Activated CD8-positive, alpha-beta memory T cell treated with anti-CD3 and anti-CD28 coated beads, Interleukin-2, amount 50 U/mL, for 24 hours (primary cell): ENCODE results near the gene GRID2.
"Not testable (repeated sequence)": the region's sequence is repeated elsewhere in the genome, so short reads cannot be mapped to it uniquely, and the experiment has no call there.

Experiments
- DNase-seq: peaks from one replicate; pipeline ENCODE4 v3.0.0-alpha.2; 2020; ENCODE audit errors: extremely low read depth

Gene GRID2

GRCh38 chr4:93312299-93312698, 1008.5 kb downstream of the GRID2 start:
- DNase-seq, result no peak

GRCh38 chr4:93313197-93313596, 1009.4 kb downstream of the GRID2 start:
- DNase-seq, result no peak

GRCh38 chr4:93317057-93317456, 1013.3 kb downstream of the GRID2 start:
- no peak for DNase-seq

DNA sequence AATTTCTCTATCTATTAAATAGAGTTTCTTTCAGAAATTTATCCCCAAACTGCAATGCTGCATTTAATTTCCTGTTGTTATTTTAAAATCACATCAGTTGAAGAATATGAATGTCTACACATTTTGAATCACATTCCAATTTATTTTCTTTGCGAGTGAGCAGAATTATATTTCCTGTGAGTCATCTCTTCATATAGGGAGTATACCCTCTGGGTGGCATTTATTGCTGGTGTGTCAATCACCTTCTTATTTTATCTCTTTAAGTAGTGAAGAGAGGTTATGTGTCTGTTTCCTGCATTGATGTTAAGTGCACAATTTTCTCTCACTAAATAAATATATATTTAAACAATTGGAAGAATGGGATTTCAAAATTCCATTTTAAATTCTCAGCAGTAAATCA, 1013.8 kb downstream of the GRID2 start:
- DNase-seq, result no peak

DNA sequence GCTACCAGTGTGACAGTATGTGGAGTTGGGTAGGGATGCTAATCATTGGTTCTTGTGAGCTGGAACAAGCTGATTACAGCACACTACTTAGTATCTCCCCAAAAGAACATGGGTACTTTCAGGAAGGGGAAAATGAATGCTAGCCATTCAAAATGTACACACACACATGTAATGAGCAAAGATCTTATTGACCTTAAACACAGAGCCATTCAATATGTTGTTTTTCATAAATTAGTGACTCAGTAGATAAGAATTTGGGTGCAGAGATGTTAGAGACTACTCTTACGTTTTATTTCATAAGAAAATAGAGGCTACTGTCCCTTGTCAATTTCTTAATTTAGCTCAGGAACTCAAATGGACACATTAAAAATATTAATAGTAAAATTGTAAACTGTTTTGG, 1015.3 kb downstream of the GRID2 start:
- no peak for DNase-seq

GRCh38 chr4:93320356-93320755, 1016.6 kb downstream of the GRID2 start:
- no peak for DNase-seq

DNA sequence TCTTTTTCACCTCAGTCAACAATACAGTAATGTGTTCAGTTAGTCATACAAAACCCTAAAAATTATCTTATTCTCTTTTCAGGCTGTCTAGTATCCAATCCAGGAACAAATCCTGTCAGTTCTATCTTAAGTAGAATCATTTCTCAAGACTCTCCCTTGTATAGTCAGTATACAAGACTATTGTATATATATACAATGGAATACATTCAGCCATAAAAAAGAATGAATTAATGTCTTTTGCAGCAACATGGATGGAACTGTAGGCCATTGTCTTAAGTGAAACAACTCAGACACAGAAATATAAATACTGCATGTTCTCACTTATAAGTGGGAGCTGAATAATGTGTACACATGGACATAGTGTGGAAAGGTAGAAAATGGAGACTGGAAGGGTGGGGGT, 1023.6 kb downstream of the GRID2 start:
- DNase-seq, result no peak

DNA sequence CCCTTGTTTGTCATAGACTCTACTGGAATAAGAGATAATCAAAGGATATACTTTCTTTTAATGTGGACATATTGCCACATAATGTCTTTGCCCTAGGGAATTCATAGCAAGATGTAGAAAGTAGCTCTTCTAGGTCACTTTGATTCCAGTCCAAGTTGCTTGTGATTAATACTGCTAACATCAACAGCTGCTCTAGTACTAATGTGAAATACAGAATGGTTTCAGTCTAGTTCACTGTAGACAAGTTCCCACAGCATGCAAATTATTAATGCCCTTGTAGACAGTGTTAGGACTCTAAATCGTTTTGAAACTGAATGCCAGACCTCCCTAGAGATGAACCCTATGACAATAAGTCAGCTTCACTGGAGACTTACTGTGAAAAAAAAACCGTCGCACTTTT, 1030.2 kb downstream of the GRID2 start:
- no peak for DNase-seq

DNA sequence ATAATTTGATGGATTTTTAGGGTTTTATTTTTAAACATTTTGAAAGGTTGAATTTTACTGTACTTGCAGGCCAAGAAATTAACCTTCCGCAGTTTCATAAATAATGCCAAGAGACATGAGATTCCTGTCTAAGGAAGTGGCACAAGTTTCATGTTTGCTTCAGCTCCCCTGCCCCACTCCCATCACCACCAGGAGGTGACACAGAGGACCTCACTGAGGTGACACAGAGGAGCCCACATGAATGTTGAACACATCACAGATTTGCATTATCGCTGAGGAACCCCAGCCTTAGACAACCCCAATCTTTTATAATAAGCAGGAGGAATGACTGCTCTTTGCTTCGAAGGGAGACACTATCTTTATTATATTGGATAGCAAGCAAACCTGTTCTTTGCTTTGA, 1033.4 kb downstream of the GRID2 start:
- no peak for DNase-seq

DNA sequence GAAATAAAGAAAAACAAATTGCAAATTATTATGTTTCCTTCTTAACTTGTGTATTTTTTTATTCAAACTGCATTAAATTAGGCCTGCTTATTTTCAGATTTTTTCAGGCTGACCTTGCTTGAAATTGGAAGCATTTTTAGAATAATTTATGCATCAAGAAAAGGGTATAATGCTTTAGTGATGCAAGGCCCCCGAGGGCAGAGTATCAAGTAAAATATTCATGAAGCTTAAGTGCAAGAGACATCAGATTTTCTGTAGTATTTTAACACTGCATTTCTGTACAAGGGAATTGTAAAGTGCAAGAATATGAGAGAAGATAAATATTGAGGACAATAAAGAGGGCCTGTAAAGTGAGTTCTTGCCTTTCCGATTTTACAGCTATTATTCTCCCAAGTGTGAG, 1039.0 kb downstream of the GRID2 start:
- no peak for DNase-seq

DNA sequence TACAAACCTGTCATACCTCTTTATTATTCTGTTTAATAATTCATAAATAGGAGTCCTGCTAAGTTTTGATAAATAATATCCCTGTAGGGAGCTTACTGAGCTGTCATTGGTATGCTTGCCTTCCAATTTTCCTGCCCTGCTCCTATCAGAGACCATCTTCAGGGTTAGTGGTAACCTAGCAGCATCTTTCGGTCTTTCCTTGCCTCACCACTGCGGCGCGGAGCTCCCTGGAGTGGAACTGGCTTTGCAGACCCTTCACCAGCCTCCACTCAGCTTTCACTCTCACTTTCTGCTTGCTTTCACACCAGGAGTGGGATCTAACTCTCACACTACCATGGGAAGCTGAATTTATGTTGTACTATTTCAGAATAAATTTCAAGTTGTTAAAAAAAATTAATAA, 1043.1 kb downstream of the GRID2 start:
- DNase-seq, result no peak

DNA sequence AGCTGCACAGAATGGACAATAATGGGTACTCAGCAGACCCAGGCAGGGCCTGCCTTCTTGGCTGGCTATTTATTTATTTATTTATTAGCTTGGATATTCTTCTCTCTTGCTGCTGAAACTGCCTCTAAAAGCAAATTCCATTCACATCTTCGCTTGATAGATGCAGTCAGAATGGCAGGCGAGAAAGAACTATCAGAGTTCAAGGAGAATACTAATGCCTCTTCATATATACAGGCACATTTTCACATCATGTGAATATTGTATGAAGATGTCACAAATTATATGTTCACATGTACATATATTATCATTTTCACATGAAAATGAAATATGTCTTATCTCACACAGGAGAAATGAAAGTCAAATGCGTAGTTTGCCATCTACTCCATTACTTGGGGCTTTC, 1045.1 kb downstream of the GRID2 start:
- no peak for DNase-seq

- no peak for DNase-seq
These were observed 1048.1 kb downstream of the GRID2 start for GRCh38 chr4:93351846-93352245.

GRCh38 chr4:93355411-93355810, 1051.6 kb downstream of the GRID2 start:
- no peak for DNase-seq

DNA sequence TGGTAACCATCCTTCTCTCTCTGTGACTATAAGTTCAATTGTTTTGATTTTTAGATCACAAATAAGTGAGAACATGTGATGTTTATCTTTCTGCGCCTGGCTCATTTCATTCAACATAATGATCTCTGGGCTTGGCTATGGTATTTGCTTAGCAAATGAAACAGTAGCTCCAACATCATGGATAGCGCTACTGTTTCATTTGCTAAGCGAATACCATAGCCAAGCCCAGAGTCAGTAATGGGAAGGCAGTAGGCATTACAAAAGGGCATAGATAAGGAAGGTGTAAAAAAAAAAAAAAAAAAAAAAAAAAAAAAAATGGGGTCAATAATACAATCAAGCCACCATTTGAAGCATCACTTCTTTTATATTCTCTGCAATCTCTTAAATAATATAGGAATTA, 1055.8 kb downstream of the GRID2 start:
- DNase-seq, result no peak

DNA sequence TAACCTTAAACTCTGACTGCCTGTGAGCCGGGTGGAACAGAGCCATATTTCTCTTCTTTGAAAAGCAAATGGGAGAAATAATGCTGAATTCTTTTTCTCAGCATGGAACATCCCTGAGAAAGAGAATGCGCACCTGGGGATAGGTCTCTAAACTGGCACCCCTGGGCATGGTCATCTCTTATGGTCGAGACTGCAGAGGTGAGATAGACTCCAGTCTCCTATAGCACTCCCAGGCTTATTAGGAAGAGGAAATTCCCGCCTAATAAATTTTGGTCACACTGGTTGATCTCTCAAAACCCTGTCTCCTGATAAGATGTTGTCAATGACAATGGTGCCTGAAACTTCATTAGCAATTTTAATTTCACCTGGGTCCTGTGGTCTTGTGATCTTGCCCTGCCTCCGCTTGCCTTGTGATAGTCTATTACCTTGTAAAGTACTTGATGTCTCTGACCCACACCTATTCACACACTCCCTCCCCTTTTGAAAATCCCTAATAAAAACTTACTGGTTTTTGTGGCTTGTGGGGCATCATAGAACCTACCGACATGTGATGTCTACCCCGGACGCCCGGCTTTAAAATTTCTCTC, 1062.5 kb downstream of the GRID2 start:
- not testable (repeated sequence) for DNase-seq

- no peak for DNase-seq
These were observed 1065.2 kb downstream of the GRID2 start for GRCh38 chr4:93368968-93369367.

DNA sequence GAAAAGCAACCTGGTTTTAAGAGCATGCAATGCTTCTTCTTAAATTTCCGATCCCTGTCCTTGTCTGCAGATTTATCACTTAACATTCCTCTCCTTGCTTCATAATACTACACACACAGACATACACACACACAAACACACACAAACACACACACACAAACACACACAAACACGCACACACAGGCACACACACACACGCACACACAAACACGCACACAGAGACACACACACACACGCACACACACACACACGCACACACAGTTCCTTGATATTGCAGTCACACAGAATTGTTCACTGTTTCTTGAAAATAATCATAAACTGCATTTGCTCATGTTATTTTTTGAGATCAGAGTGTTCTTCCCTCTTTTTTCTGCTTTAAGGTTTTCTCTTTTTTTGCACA, 1066.5 kb downstream of the GRID2 start:
- no peak for DNase-seq

DNA sequence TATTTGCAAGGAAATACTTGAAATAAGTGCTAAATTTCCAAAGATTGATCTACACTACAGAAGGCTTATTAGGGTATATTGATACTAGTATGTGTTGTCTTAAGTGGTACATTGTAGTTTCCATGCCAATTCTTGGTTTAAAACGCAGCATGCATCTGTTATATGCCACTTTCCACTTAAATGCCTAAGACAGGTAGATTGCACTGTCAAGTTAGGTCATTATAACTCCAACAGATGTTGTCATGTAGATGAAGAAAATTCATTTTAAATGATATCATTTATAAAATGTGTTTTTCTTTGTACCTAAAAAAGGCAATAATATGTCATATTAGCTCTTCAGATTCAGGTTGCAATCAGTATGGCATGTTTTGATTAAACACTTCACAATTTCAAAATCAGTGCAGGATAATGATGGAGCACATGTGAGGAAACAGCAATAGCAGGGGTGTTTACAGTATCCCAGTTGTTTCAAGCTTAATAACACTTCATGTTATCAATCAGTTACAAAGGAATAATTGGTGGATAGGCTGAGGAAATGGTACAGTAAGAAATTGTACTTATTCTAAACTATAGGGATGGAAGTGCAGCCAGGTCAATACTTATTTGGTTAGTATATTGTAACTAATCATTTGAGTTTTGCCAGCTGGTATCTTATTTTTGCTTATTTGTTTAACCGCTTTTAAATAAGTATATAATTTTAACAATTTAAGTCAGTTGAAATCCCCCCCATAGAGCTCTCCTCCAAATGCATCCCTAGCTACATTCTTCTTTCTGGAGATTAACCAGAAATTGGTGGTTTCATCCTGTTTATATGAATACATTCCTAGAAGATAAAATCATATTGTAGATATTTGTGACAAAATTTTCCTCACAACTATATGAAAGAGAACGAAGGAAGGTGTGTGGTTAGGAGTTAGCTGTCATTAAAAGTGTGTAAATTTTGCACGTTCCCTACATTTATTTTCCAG, 1070.4 kb downstream of the GRID2 start:
- no peak for DNase-seq

GRCh38 chr4:93384241-93384640, 1080.5 kb downstream of the GRID2 start:
- DNase-seq, result no peak

DNA sequence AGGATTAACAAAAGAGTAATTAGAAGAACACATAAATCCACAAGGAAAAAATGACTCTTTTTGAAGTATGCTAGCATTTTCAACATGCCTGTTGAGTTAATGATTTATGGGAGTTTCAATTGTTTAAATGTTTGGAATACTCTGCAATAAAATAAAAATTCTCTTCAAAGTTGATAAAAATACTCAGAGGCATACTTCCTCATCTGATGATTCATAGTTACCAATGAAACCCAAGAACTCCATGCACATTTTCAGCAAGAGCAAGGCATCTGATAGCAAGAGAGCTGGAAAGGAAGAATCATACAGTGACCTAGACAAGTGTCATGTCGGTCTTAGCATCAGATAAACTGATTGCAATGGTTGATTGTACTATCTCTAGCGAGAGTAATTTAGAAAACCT, 1081.1 kb downstream of the GRID2 start:
- DNase-seq, result no peak

GRCh38 chr4:93394545-93395081, 1090.8 kb downstream of the GRID2 start:
- no peak for DNase-seq

- no peak for DNase-seq
These were observed 1092.5 kb downstream of the GRID2 start for GRCh38 chr4:93396272-93396671.
